AG04450 (cell line): Measurements from ENCODE around the gene ITK. TPM values are rescaled to one million over a fixed set of nuclear protein-coding genes. Genes with fewer than 3 reads are reported as not detected.

Experiments
- CTCF ChIA-PET: fragments of 300-600, 350-600 bp; formaldehyde crosslinking; extraction: SDS; loops from one replicate; lab custom pipeline; 2022; ENCODE audit warnings: antibody characterized with exemption, inconsistent platforms; lab: Charles Lee
- POLR2A ChIA-PET: fragments of 350-600 bp; formaldehyde crosslinking; extraction: SDS; loops from one replicate; lab custom pipeline; 2021; ENCODE audit warnings: antibody characterized with exemption, inconsistent platforms; lab: Yijun Ruan, JAX
- DNase-seq: peaks from one replicate; pipeline ENCODE4 v3.0.0-alpha.2; 2011; ENCODE audit warnings: low read depth, low spot score
- H3K27ac ChIP-seq: one replicate; pipeline ENCODE4 v1.5.1; 2012; ENCODE audit warnings: low read depth, low read length, control low read depth
- H3K27me3 ChIP-seq: one replicate; pipeline ENCODE4 v1.6.0; 2012; ENCODE audit warnings: low read length; ENCODE audit not compliant: control insufficient read depth, insufficient read depth
- H3K4me3 ChIP-seq: 2 replicates; pipeline ENCODE4 v1.5.1; 2011; ENCODE audit warnings: mild to moderate bottlenecking, low read depth, low read length, control low read depth
- H3K9me3 ChIP-seq: 2 replicates; pipeline ENCODE4 v1.5.1; 2012; ENCODE audit warnings: low read length; ENCODE audit not compliant: control insufficient read depth, insufficient read depth
- polyA plus RNA-seq: library from polyadenylated mRNA; depleted of rRNA; stranded (reverse); fragments of >200 nt; gene quantifications from 2 replicates; pipeline ENCODE4 v1.2.3, GENCODE V29; 2011
- TF ChIP-seq, protein P1 (sequence below): IDR thresholded peaks from 2 replicates; pipeline ENCODE4 v1.5.1; 2011; ENCODE audit warnings: low read depth, low read length, control low read depth, inconsistent platforms

ITK gene
- polyA plus RNA-seq, 1 experiment, result not detected

DNA sequence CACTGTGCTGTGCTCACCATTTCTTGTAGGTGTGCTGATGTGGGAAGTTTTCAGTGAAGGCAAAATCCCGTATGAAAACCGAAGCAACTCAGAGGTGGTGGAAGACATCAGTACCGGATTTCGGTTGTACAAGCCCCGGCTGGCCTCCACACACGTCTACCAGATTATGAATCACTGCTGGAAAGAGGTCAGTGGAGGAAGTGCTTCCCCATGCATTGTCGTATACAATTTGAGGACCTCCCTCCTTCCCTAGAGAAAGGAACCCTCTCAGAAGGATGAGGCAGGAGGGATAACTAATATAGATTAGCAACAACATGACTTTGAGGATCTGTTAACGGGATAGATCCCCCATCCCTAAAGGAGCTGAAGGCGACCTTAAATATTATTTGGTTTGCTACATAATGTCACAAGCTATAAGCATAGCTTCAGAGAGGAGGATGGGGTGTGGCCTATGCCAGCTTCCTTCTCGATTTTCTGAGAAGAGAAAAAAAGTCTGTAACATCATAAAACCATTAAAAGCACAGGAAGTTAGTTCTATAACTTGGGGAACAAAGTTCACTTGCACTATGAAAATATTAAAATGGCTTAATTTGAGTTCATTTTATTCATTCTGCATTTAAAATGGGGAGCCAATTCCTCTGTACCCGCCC lies 68.3 kb downstream of the ITK start:
- H3K27ac ChIP-seq, result no peak overlapping the region
- DNase-seq, result no peak
- POLR2A ChIA-PET, result no interaction called here
- CTCF ChIA-PET, result interaction anchor here (0.6 kb wide), 1 partner anchor 1293 kb away, joined by 4 read pairs; no protein-coding TSS in a partner anchor
- TF ChIP-seq, protein P1, sequence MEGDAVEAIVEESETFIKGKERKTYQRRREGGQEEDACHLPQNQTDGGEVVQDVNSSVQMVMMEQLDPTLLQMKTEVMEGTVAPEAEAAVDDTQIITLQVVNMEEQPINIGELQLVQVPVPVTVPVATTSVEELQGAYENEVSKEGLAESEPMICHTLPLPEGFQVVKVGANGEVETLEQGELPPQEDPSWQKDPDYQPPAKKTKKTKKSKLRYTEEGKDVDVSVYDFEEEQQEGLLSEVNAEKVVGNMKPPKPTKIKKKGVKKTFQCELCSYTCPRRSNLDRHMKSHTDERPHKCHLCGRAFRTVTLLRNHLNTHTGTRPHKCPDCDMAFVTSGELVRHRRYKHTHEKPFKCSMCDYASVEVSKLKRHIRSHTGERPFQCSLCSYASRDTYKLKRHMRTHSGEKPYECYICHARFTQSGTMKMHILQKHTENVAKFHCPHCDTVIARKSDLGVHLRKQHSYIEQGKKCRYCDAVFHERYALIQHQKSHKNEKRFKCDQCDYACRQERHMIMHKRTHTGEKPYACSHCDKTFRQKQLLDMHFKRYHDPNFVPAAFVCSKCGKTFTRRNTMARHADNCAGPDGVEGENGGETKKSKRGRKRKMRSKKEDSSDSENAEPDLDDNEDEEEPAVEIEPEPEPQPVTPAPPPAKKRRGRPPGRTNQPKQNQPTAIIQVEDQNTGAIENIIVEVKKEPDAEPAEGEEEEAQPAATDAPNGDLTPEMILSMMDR, result no peak
- no peaks in the 10 kb centered on the region for H3K9me3 ChIP-seq
- no peaks in the 10 kb centered on the region for H3K27me3 ChIP-seq
- no peak overlapping the region for H3K4me3 ChIP-seq

DNA sequence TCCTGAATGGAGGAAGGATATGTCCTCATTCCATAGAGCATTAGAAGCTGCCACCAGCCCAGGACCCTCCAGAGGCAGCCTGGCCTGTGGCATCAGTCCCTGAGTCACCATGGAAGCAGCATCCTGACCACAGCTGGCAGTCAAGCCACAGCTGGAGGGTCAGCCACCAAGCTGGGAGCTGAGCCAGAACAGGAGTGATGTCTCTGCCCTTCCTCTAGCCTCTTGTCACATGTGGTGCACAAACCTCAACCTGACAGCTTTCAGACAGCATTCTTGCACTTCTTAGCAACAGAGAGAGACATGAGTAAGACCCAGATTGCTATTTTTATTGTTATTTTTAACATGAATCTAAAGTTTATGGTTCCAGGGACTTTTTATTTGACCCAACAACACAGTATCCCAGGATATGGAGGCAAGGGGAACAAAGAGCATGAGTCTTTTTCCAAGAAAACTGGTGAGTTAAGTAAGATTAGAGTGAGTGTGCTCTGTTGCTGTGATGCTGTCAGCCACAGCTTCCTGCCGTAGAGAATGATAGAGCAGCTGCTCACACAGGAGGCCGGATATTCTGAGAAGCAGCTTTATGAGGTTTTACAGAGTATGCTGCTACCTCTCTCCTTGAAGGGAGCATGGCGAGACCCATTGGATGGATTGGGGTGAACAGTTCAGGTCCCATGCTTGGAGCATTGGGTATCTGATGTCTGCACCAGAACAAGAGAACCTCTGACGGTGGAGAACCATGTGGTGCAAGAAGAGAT lies 72.2 kb downstream of the ITK start:
- ChIA-PET CTCF (interaction anchor here (0.7 to 4.9 kb wide), 18 partner anchors 10 to 225 kb away, joined by 3 to 45 read pairs (median 5); no protein-coding TSS in a partner anchor), POLR2A (no interaction called here)
- H3K27me3 ChIP-seq, result peaks cover 2% of the 10 kb centered on the region
- H3K9me3 ChIP-seq, result no peaks in the 10 kb centered on the region
- TF ChIP-seq, protein P1, result no peak
- H3K4me3 ChIP-seq, result no peak overlapping the region
- DNase-seq, result no peak
- H3K27ac ChIP-seq, result no peak overlapping the region

DNA sequence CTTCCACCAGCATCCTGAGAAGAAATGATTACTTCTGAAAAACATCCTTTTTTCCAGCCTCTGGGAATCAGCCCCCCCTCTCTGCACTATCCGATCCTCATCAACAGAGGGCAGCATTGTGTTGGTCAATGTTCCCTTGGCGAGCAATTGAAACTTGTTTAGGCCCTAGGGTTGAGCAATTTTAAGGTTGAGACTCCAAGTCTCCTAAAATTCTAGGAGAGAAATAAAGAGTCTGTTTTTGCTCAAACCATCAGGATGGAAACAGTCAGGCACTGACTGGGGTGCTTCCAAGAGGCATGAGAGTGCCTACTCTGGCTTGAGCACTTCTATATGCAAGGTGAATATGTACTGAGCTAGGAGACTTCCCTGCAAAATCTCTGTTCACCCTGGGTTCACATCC lies 72.9 kb downstream of the ITK start:
- H3K27ac ChIP-seq, result no peak overlapping the region
- POLR2A ChIA-PET, result no interaction called here
- TF ChIP-seq, protein P1, result peak; percentile 96
- peaks cover 2% of the 10 kb centered on the region for H3K27me3 ChIP-seq
- no peak overlapping the region for H3K4me3 ChIP-seq
- no peaks in the 10 kb centered on the region for H3K9me3 ChIP-seq
- CTCF ChIA-PET, result interaction anchor here (0.6 to 4.9 kb wide), 21 partner anchors 10 to 491 kb away, joined by 3 to 45 read pairs (median 5); partner anchors contain the start of gene LSM11
- DNase-seq, result peak; percentile 11

DNA sequence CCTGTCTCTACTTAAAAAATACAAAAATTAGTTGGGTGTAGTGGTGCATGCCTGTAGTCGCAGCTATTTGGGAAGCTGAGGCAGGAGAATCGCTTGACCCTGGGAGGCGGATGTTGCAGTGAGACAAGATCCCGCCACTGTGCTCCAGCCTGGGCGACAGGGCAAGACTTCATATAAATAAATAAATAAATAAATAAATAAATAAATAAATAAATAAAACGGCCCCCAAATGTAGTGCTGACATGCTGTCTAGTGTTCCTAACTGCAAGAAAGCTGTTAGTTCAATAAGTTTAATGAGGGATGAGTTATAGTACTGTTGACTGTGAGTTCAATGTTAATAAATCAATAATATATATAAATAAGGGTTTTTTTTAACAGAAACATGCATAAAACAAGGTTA lies 77.8 kb downstream of the ITK start:
- H3K4me3 ChIP-seq, result no peak overlapping the region
- H3K27ac ChIP-seq, result no peak overlapping the region
- peaks cover 7% of the 10 kb centered on the region for H3K27me3 ChIP-seq
- H3K9me3 ChIP-seq, result no peaks in the 10 kb centered on the region
- TF ChIP-seq, protein P1, result no peak
- POLR2A ChIA-PET, result no interaction called here
- CTCF ChIA-PET, result no interaction called here
- no peak for DNase-seq

DNA sequence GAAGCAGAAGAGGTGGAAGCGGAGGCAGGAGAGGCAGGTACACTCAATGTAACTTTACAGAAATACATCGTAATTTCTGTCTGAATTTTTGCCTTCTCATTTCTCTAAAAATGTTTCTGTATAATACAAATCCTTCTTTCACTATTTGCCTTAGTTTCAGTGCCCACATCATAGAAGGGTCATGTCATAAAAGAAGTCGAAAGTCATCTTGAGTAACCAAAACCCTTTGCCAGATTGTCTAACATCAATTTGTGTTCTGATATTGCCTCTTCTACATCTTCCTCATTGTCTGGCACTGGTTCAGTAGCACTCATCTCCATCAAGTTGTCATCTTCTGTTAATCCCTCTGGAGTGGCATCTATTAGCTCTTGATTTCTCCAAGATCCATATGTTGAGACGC lies 79.1 kb downstream of the ITK start:
- no peak for DNase-seq
- H3K27me3 ChIP-seq, result peaks cover 10% of the 10 kb centered on the region
- ChIA-PET CTCF (no interaction called here), POLR2A (no interaction called here)
- H3K9me3 ChIP-seq, result no peaks in the 10 kb centered on the region
- no peak overlapping the region for H3K4me3 ChIP-seq
- TF ChIP-seq, protein P1, result no peak
- no peak overlapping the region for H3K27ac ChIP-seq
